T-helper 1 cell treated with Interleukin-12 subunit alpha and Interleukin-12 subunit beta and Interleukin-4 antibody, amounts not matched to agents 30 ng/mL and 1 ng/mL, for 36 hours (primary cell): Measurements from ENCODE around the gene SORCS2. TPM values are rescaled to one million over a fixed set of nuclear protein-coding genes. Genes with fewer than 3 reads are reported as not detected.

Experiments
- intact Hi-C: fragments of 100-400 bp; cut with micrococcal nuclease; formaldehyde crosslinking; loops from one replicate; pipeline ENCODE4 v1.15.1; 2024
- total RNA-seq: library from RNA; stranded (reverse); gene quantifications from 2 replicates; pipeline ENCODE4 v1.2.3, GENCODE V29; 2022

SORCS2 gene
- total RNA-seq, 1 donor from 2014 or later, result not detected

GRCh38 chr4:7185487-7186030, 6.8 kb upstream of the SORCS2 start:
- intact Hi-C loops, result no loop called here

GRCh38 chr4:7186031-7186430, 6.3 kb upstream of the SORCS2 start:
- intact Hi-C loops, result no loop called here

- intact Hi-C loops, result no loop called here
Observed at GRCh38 chr4:7186516-7187167, 5.7 kb upstream of the SORCS2 start.

GRCh38 chr4:7187168-7187535, 5.2 kb upstream of the SORCS2 start:
- intact Hi-C loops, result no loop called here

- intact Hi-C loops, result no loop called here
Observed at GRCh38 chr4:7187691-7188090, 4.6 kb upstream of the SORCS2 start.

GRCh38 chr4:7189066-7189465, 3.3 kb upstream of the SORCS2 start:
- intact Hi-C loops, result no loop called here

- intact Hi-C loops, result loop anchor here (5.0 kb wide), 1 partner anchor 148 kb away; no protein-coding TSS in a partner anchor
Observed at GRCh38 chr4:7189475-7190277, 2.7 kb upstream of the SORCS2 start.

GRCh38 chr4:7190278-7190594, 2.1 kb upstream of the SORCS2 start:
- intact Hi-C loops, result loop anchor here (5.0 kb wide), 1 partner anchor 147 kb away; no protein-coding TSS in a partner anchor

GRCh38 chr4:7190691-7191545, 1.4 kb upstream of the SORCS2 start:
- intact Hi-C loops, result loop anchor here (5.0 kb wide), 1 partner anchor 146 kb away; no protein-coding TSS in a partner anchor

GRCh38 chr4:7191546-7192251, 639 bp upstream of the SORCS2 start:
- intact Hi-C loops, result loop anchor here (1.0 to 5.0 kb wide), 2 partner anchors 146 to 528 kb away; no protein-coding TSS in a partner anchor

GRCh38 chr4:7193030-7193958, 956 bp downstream of the SORCS2 start:
- intact Hi-C loops, result loop anchor here (5.0 kb wide), 1 partner anchor 144 kb away; no protein-coding TSS in a partner anchor

GRCh38 chr4:7194251-7195140, 2.2 kb downstream of the SORCS2 start:
- intact Hi-C loops, result loop anchor here (5.0 kb wide), 1 partner anchor 143 kb away; no protein-coding TSS in a partner anchor

GRCh38 chr4:7195141-7195515, 2.8 kb downstream of the SORCS2 start:
- intact Hi-C loops, result no loop called here

- intact Hi-C loops, result no loop called here
Observed at GRCh38 chr4:7195546-7196287, 3.4 kb downstream of the SORCS2 start.

GRCh38 chr4:7196288-7196651, 3.9 kb downstream of the SORCS2 start:
- intact Hi-C loops, result no loop called here

GRCh38 chr4:7196736-7197135, 4.4 kb downstream of the SORCS2 start:
- intact Hi-C loops, result no loop called here

GRCh38 chr4:7197910-7198309, 5.6 kb downstream of the SORCS2 start:
- intact Hi-C loops, result no loop called here
